HepG2 (cell line): ENCODE results near the gene HDGFL3. TPM values are rescaled to one million over a fixed set of nuclear protein-coding genes. Genes with fewer than 3 reads are reported as not detected.

ENCODE experiments used
- ATAC-seq: fragments of 200-7000 bp; cut with Tn5 transposase; 3 replicates; pipeline ENCODE4 v1.9.1; 2020; ENCODE audit warnings: mild to moderate bottlenecking, moderate library complexity
- BruUV-seq: library from RNA; stranded (reverse); fragments of 400-500 nt; replicated peaks from 2 replicates; lab custom pipeline; 2021; lab: Mats Ljungman, UMichigan
- CTCF ChIA-PET: fragments of 300-600 bp; formaldehyde crosslinking; extraction: SDS; loops from one replicate; lab custom pipeline; 2021; ENCODE audit warnings: low total read pairs, inconsistent platforms, low intra/inter-chr PET ratio; lab: Yijun Ruan, JAX
- POLR2A ChIA-PET: fragments of 350-600 bp; sonication (Branson Sonifier 250); formaldehyde crosslinking; loops from one replicate; lab custom pipeline; 2020; ENCODE audit warnings: antibody characterized with exemption, inconsistent platforms; lab: Yijun Ruan, JAX
- DNase-seq: peaks from one replicate; pipeline ENCODE4 v3.0.0-alpha.2; 2015; ENCODE audit warnings: low spot score
- FAIRE-seq: peaks from 3 replicates; lab custom pipeline; 2011; peaks lifted over from hg19 to GRCh38; lab: Jason Lieb, UNC
- H2AFZ ChIP-seq: one replicate; pipeline ENCODE4 v1.6.1; 2011; ENCODE audit warnings: low read length, inconsistent platforms
- H3K27ac ChIP-seq: fragments of 300-600 bp; 3 replicates; pipeline ENCODE4 v1.8.0; 2011; ENCODE audit warnings: mixed run types, mild to moderate bottlenecking, mixed read lengths, low read length, inconsistent platforms; ENCODE audit not compliant: insufficient read depth; ENCODE audit errors: extremely low read length
- H3K27me3 ChIP-seq, 2 experiments: fragments of 200-600 bp in 1 of 2; 2 replicates in 1 of 2; 3 replicates in 1 of 2; pipeline versions ENCODE4 v1.6.0 to v1.8.0; 2011; ENCODE audit warnings: low read length in 2 of 2, mild to moderate bottlenecking in 2 of 2, moderate library complexity in 2 of 2, inconsistent platforms in 1 of 2; ENCODE audit not compliant: insufficient read depth in 2 of 2, control insufficient read depth in 1 of 2
- H3K36me3 ChIP-seq, 2 experiments: fragments of 200-600 bp in 1 of 2; replicated peaks in 1 of 2; 2 replicates in 1 of 2; 3 replicates in 1 of 2; pipeline versions ENCODE4 v1.5.1 to v1.8.0; 2011; ENCODE audit warnings: low read length in 2 of 2, inconsistent platforms in 1 of 2; ENCODE audit not compliant: insufficient read depth in 2 of 2, control insufficient read depth in 1 of 2
- H3K4me1 ChIP-seq: 2 replicates; pipeline ENCODE4 v1.5.1; 2012; ENCODE audit warnings: low read length, inconsistent platforms; ENCODE audit not compliant: insufficient read depth
- H3K4me2 ChIP-seq: 2 replicates; pipeline ENCODE4 v1.6.0; 2011; ENCODE audit warnings: low read depth, low read length, inconsistent platforms
- H3K4me3 ChIP-seq, 3 experiments: fragments of 200-600 bp in 1 of 3; sonication (generic), shearing (Covaris generic) in 1 of 3; replicated peaks in 1 of 3; 2 replicates each; pipeline ENCODE4 v1.5.1; 2011 to 2016; ENCODE audit warnings: low read length in 3 of 3, inconsistent platforms in 2 of 3, low read depth in 2 of 3, mild to moderate bottlenecking in 2 of 3, control low read depth in 1 of 3, mixed read lengths in 1 of 3; ENCODE audit not compliant: insufficient read depth in 1 of 3
- H3K79me2 ChIP-seq: one replicate; pipeline ENCODE4 v1.6.1; 2011; ENCODE audit warnings: low read length, inconsistent platforms; ENCODE audit not compliant: insufficient read depth
- H3K9ac ChIP-seq: 2 replicates; pipeline ENCODE4 v1.6.0; 2011; ENCODE audit warnings: mild to moderate bottlenecking, low read depth, low read length, inconsistent platforms; ENCODE audit not compliant: insufficient read depth
- H3K9me3 ChIP-seq: 2 replicates; pipeline ENCODE4 v1.5.1; 2012; ENCODE audit warnings: mild to moderate bottlenecking, low read length
- H4K20me1 ChIP-seq: 2 replicates; pipeline ENCODE4 v1.6.0; 2011; ENCODE audit warnings: inconsistent platforms, mild to moderate bottlenecking, low read length, moderate library complexity; ENCODE audit not compliant: insufficient read depth
- ERF ChIP-seq: IDR thresholded peaks from 2 replicates; pipeline ENCODE4 v1.6.1; 2018; ENCODE audit warnings: missing biosample characterization, missing genetic modification reagents
- SMAD1 ChIP-seq: sonication (generic); formaldehyde crosslinking; IDR thresholded peaks from 2 replicates; pipeline ENCODE4 v1.4.0; 2020; ENCODE audit warnings: missing genetic modification reagents, low read depth, mild to moderate bottlenecking, borderline replicate concordance
- ZEB1 ChIP-seq: IDR thresholded peaks from 2 replicates; pipeline ENCODE4 v1.6.1; 2012; ENCODE audit warnings: mild to moderate bottlenecking, low read depth, inconsistent platforms; ENCODE audit not compliant: insufficient replicate concordance
- ZFP37 ChIP-seq: sonication (generic); formaldehyde crosslinking; IDR thresholded peaks from 2 replicates; pipeline ENCODE4 v1.4.0; 2020; ENCODE audit warnings: missing genetic modification reagents, borderline replicate concordance
- ZNF605 ChIP-seq: sonication (generic); formaldehyde crosslinking; IDR thresholded peaks from 2 replicates; pipeline ENCODE4 v1.8.0; 2022; ENCODE audit warnings: mild to moderate bottlenecking, missing genetic modification reagents
- ZNF670 ChIP-seq: sonication (generic); formaldehyde crosslinking; IDR thresholded peaks from 2 replicates; pipeline ENCODE4 v1.8.0; 2022; ENCODE audit warnings: mild to moderate bottlenecking, missing genetic modification reagents, borderline replicate concordance
- ZNF879 ChIP-seq: sonication (generic); formaldehyde crosslinking; IDR thresholded peaks from 2 replicates; pipeline ENCODE4 v1.8.1; 2023; ENCODE audit warnings: missing genetic modification reagents
- WGBS: methylation state at CpG from one replicate; pipeline ENCODE4 v1.1.6; 2017; ENCODE audit warnings: low lambda C conversion rate; 5-methylcytosine and 5-hydroxymethylcytosine counted together
- in situ Hi-C: cut with HindIII; loops from 2 replicates; pipeline ENCODE4 v1.10.0; 2017; ENCODE audit warnings: low pct_unique_long_range_greater_than_20kb; ENCODE audit not compliant: extremely low pct_ligation_motif_present
- intact Hi-C: fragments of 100-400 bp; cut with micrococcal nuclease; formaldehyde crosslinking; loops from one replicate; pipeline ENCODE4 v1.10.0; 2022; ENCODE audit not compliant: unreplicated experiment
- polyA plus RNA-seq, 8 experiments: library from polyadenylated mRNA; depleted of rRNA in 3 of 8; stranded (reverse) in 7 of 8; unstranded in 1 of 8; fragments of >200 nt; fragmentation: Illumina TruSeq in 4 of 8; extraction: Trizol in 4 of 8; gene quantifications; 2 replicates each; pipeline versions ENCODE4 v1.2.1 to v1.2.3, GENCODE V29; 2011 to 2016; ENCODE audit warnings: low read depth in 4 of 8, missing spikeins in 1 of 8, mixed read lengths in 1 of 8; ENCODE audit not compliant: insufficient read depth in 1 of 8
- total RNA-seq, 5 experiments: library from RNA; depleted of rRNA; stranded (reverse); fragments of >200 nt; fragmentation: Illumina TruSeq; extraction: Trizol; gene quantifications; 2 replicates each; pipeline ENCODE4 v1.2.3, GENCODE V29; 2016; ENCODE audit warnings: low read depth in 1 of 5
- TF ChIP-seq, protein P1 (sequence below): sonication (generic); formaldehyde crosslinking; IDR thresholded peaks from 2 replicates; pipeline ENCODE4 v1.9.0; 2021; ENCODE audit warnings: missing genetic modification reagents, mild to moderate bottlenecking, borderline replicate concordance
- TF ChIP-seq, protein P2 (sequence below): sonication (generic); formaldehyde crosslinking; IDR thresholded peaks from 2 replicates; pipeline ENCODE4; 2020; ENCODE audit warnings: missing genetic modification reagents, mild to moderate bottlenecking, borderline replicate concordance
- TF ChIP-seq, protein P3 (sequence below): sonication (generic); formaldehyde crosslinking; IDR thresholded peaks from 2 replicates; pipeline ENCODE4 v1.5.1; 2020; ENCODE audit warnings: mild to moderate bottlenecking, missing genetic modification reagents, moderate library complexity
- TF ChIP-seq, protein P4 (sequence below): sonication (generic); formaldehyde crosslinking; IDR thresholded peaks from 2 replicates; pipeline ENCODE4 v1.8.1; 2023; ENCODE audit warnings: mild to moderate bottlenecking, missing genetic modification reagents

Gene HDGFL3
- total and polyA plus RNA-seq, 2 of the 13 experiments (the other 11 are each of a cell fraction or from before 2014, with no cell fraction given) = 0.07 to 0.09 TPM

DNA sequence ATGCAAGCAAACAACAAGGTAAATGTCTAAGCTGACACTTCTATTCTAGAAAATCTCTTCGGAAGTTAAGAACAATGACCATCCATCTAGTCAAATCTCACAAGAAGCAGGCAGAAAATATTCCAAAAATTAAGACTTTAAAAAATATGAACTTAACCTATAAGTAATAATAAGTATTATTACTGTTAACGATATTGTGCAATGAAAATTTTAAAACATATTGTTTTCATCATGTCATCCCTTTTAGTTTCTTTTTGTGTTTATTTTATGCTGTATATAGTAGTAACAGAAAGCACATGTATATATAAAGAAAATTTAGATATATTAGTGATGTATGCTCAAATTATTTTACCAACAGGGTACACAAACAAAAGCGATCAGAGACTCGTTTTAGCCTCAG, 4.1 kb downstream of the HDGFL3 start:
- no peak overlapping the region for H3K4me2 ChIP-seq
- no peaks in the 10 kb centered on the region for H3K79me2 ChIP-seq
- intact Hi-C loops = no loop called here
- no TSS peak for BruUV-seq
- FAIRE-seq (no peak), ATAC-seq (no peak)
- no peak overlapping the region for H3K9ac ChIP-seq
- H3K27ac ChIP-seq = no peak overlapping the region
- H3K36me3 ChIP-seq = no peaks in the 10 kb centered on the region
- no peaks in the 10 kb centered on the region for H3K9me3 ChIP-seq
- no peaks in the 10 kb centered on the region for H4K20me1 ChIP-seq
- under 1% methylated on average over 4 of the region's 4 CpGs for WGBS
- CTCF ChIA-PET = no interaction called here
- H3K4me1 ChIP-seq = no peaks in the 10 kb centered on the region
- in situ Hi-C loops = no loop called here
- no peak overlapping the region for H3K4me3 ChIP-seq
- H3K27me3 ChIP-seq = peaks cover 3 to 21% of the 10 kb centered on the region in 2 experiments; a peak in 4 of 5 replicates
- no peak overlapping the region for H2AFZ ChIP-seq
- TF ChIP-seq, protein P1, sequence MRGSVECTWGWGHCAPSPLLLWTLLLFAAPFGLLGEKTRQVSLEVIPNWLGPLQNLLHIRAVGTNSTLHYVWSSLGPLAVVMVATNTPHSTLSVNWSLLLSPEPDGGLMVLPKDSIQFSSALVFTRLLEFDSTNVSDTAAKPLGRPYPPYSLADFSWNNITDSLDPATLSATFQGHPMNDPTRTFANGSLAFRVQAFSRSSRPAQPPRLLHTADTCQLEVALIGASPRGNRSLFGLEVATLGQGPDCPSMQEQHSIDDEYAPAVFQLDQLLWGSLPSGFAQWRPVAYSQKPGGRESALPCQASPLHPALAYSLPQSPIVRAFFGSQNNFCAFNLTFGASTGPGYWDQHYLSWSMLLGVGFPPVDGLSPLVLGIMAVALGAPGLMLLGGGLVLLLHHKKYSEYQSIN (CRISPR knock-in tag) = no peak
- TF ChIP-seq, protein P2, sequence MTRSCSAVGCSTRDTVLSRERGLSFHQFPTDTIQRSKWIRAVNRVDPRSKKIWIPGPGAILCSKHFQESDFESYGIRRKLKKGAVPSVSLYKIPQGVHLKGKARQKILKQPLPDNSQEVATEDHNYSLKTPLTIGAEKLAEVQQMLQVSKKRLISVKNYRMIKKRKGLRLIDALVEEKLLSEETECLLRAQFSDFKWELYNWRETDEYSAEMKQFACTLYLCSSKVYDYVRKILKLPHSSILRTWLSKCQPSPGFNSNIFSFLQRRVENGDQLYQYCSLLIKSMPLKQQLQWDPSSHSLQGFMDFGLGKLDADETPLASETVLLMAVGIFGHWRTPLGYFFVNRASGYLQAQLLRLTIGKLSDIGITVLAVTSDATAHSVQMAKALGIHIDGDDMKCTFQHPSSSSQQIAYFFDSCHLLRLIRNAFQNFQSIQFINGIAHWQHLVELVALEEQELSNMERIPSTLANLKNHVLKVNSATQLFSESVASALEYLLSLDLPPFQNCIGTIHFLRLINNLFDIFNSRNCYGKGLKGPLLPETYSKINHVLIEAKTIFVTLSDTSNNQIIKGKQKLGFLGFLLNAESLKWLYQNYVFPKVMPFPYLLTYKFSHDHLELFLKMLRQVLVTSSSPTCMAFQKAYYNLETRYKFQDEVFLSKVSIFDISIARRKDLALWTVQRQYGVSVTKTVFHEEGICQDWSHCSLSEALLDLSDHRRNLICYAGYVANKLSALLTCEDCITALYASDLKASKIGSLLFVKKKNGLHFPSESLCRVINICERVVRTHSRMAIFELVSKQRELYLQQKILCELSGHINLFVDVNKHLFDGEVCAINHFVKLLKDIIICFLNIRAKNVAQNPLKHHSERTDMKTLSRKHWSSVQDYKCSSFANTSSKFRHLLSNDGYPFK (CRISPR knock-in tag) = no peak
- TF ChIP-seq, protein P3, sequence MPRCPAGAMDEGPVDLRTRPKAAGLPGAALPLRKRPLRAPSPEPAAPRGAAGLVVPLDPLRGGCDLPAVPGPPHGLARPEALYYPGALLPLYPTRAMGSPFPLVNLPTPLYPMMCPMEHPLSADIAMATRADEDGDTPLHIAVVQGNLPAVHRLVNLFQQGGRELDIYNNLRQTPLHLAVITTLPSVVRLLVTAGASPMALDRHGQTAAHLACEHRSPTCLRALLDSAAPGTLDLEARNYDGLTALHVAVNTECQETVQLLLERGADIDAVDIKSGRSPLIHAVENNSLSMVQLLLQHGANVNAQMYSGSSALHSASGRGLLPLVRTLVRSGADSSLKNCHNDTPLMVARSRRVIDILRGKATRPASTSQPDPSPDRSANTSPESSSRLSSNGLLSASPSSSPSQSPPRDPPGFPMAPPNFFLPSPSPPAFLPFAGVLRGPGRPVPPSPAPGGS (CRISPR knock-in tag) = no peak
- no peak for TF ChIP-seq SMAD1
- no peak for TF ChIP-seq ZNF879 (CRISPR knock-in tag)
- no peak for TF ChIP-seq ZNF670 (CRISPR knock-in tag)
- no peak for TF ChIP-seq ZEB1
- no peak for TF ChIP-seq ZFP37 (CRISPR knock-in tag)
- no peak for TF ChIP-seq ERF (CRISPR knock-in tag)
- no peak for TF ChIP-seq ZNF605 (CRISPR knock-in tag)
- TF ChIP-seq, protein P4, sequence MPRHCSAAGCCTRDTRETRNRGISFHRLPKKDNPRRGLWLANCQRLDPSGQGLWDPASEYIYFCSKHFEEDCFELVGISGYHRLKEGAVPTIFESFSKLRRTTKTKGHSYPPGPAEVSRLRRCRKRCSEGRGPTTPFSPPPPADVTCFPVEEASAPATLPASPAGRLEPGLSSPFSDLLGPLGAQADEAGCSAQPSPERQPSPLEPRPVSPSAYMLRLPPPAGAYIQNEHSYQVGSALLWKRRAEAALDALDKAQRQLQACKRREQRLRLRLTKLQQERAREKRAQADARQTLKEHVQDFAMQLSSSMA (CRISPR knock-in tag) = no peak
- TF ChIP-seq, all 625 proteins: peak for 0
- POLR2A ChIA-PET = no interaction called here
- no peak for DNase-seq
